ENCODE measurements around the gene MALL. TPM values are rescaled to one million over a fixed set of nuclear protein-coding genes. Genes with fewer than 3 reads are reported as not detected.
"Not testable (repeated sequence)": the region's sequence is repeated elsewhere in the genome, so short reads cannot be mapped to it uniquely, and the experiment has no call there.

Gene MALL
- total and polyA plus RNA-seq, 4 donors, result 6.2 to 32.8 (median 20.8) TPM

- peak overlapping the region; percentile 89 to 95 for H3K27ac ChIP-seq (ENCODE audit: low read depth in 1 of 2, low read length in 2 of 2)
- H3K27me3 ChIP-seq (ENCODE audit: control insufficient read depth in 1 of 2, insufficient read depth in 2 of 2, low read length in 1 of 2), result no peaks in the 10 kb centered on the region
- H3K36me3 ChIP-seq (ENCODE audit: control insufficient read depth in 1 of 2, insufficient read depth in 2 of 2, low read length in 1 of 2), result no peaks in the 10 kb centered on the region
- intact Hi-C loops (cut with DNase I), result no loop called here
- DNase-seq, result peak in 1 of 2 donors; percentile 72
- peaks cover 5 to 18% of the 10 kb centered on the region in 2 donors for H3K4me1 ChIP-seq (ENCODE audit: control insufficient read depth in 1 of 2, insufficient read depth in 2 of 2, low read length in 2 of 2)
- H3K9me3 ChIP-seq (ENCODE audit: control insufficient read depth, low read length), result no peaks in the 10 kb centered on the region
- no peak for ATAC-seq (ENCODE audit: low FRiP score)
- H3K4me3 ChIP-seq (ENCODE audit: low read length in 2 of 2), result no peak overlapping the region
- WGBS, 2 donors, result 57 to 58% methylated on average over 9 of the region's 9 CpGs
Observed at GRCh38 chr2:110101901-110102803, 13.5 kb downstream of the MALL start.

- Histone ChIP-seq H3K27me3 (ENCODE audit: control insufficient read depth in 1 of 2, insufficient read depth in 2 of 2, low read length in 1 of 2) (no peaks in the 10 kb centered on the region), H3K4me1 (ENCODE audit: control insufficient read depth in 1 of 2, insufficient read depth in 2 of 2, low read length in 2 of 2) (peaks cover 5 to 18% of the 10 kb centered on the region in 2 donors), H3K9me3 (ENCODE audit: control insufficient read depth, low read length) (no peaks in the 10 kb centered on the region), H3K4me3 (ENCODE audit: low read length in 2 of 2) (no peak overlapping the region), H3K36me3 (ENCODE audit: control insufficient read depth in 1 of 2, insufficient read depth in 2 of 2, low read length in 1 of 2) (no peaks in the 10 kb centered on the region), H3K27ac (ENCODE audit: low read depth in 1 of 2, low read length in 2 of 2) (peak overlapping the region in 1 of 2 donors; percentile 89)
- DNase-seq, result peak; percentile 98
- intact Hi-C loops (cut with DNase I), result no loop called here
- 0 to 1% methylated on average over 11 of the region's 11 CpGs for WGBS, 2 donors
- ATAC-seq (ENCODE audit: low FRiP score), result peak; percentile 93
Observed at GRCh38 chr2:110101280-110101844, 14.3 kb downstream of the MALL start.

GRCh38 chr2:110100880-110101279, 14.7 kb downstream of the MALL start:
- intact Hi-C loops (cut with DNase I); H3K4me3 ChIP-seq (ENCODE audit: low read length in 2 of 2): not testable (repeated sequence)
- DNase-seq, result peak in 1 of 2 donors; percentile 67

GRCh38 chr2:110100480-110100879, 15.1 kb downstream of the MALL start:
- ATAC-seq (ENCODE audit: low FRiP score), result no peak
- intact Hi-C loops (cut with DNase I), result no loop called here
- Histone ChIP-seq H3K9me3 (ENCODE audit: control insufficient read depth, low read length) (no peaks in the 10 kb centered on the region), H3K27me3 (ENCODE audit: control insufficient read depth in 1 of 2, insufficient read depth in 2 of 2, low read length in 1 of 2) (no peaks in the 10 kb centered on the region), H3K36me3 (ENCODE audit: control insufficient read depth in 1 of 2, insufficient read depth in 2 of 2, low read length in 1 of 2) (no peaks in the 10 kb centered on the region), H3K27ac (ENCODE audit: low read depth in 1 of 2, low read length in 2 of 2) (peak overlapping the region in 1 of 2 donors; percentile 66), H3K4me1 (ENCODE audit: control insufficient read depth in 1 of 2, insufficient read depth in 2 of 2, low read length in 2 of 2) (peaks cover 3 to 18% of the 10 kb centered on the region in 2 donors), H3K4me3 (ENCODE audit: low read length in 2 of 2) (no peak overlapping the region)
- no peak for DNase-seq
- WGBS, 2 donors, result 89 to 92% methylated on average over 6 to 8 of the region's 8 CpGs

More at GRCh38 chr2:110100880-110101279, 14.7 kb downstream of the MALL start:
- ATAC-seq (ENCODE audit: low FRiP score), result peak; percentile 37
- H3K27me3 ChIP-seq (ENCODE audit: control insufficient read depth in 1 of 2, insufficient read depth in 2 of 2, low read length in 1 of 2); H3K9me3 ChIP-seq (ENCODE audit: control insufficient read depth, low read length); H3K36me3 ChIP-seq (ENCODE audit: control insufficient read depth in 1 of 2, insufficient read depth in 2 of 2, low read length in 1 of 2): not testable (repeated sequence)
- H3K27ac ChIP-seq (ENCODE audit: low read depth in 1 of 2, low read length in 2 of 2), result peak overlapping the region in 1 of 2 donors; percentile 66
- 71 to 72% methylated on average over 4 of the region's 4 CpGs for WGBS, 2 donors
- H3K4me1 ChIP-seq (ENCODE audit: control insufficient read depth in 1 of 2, insufficient read depth in 2 of 2, low read length in 2 of 2), result peaks cover 3 to 18% of the 10 kb centered on the region in 2 donors

GRCh38 chr2:110099471-110100225, 16.0 kb downstream of the MALL start:
- intact Hi-C loops (cut with DNase I), result no loop called here
- H3K27ac ChIP-seq (ENCODE audit: low read depth in 1 of 2, low read length in 2 of 2), result peak overlapping the region in 1 of 2 donors; percentile 61
- no peak for ATAC-seq (ENCODE audit: low FRiP score)
- H3K36me3 ChIP-seq (ENCODE audit: control insufficient read depth in 1 of 2, insufficient read depth in 2 of 2, low read length in 1 of 2), result no peaks in the 10 kb centered on the region
- DNase-seq, result no peak
- no peaks in the 10 kb centered on the region for H3K9me3 ChIP-seq (ENCODE audit: control insufficient read depth, low read length)
- no peaks in the 10 kb centered on the region for H3K27me3 ChIP-seq (ENCODE audit: control insufficient read depth in 1 of 2, insufficient read depth in 2 of 2, low read length in 1 of 2)
- H3K4me1 ChIP-seq (ENCODE audit: control insufficient read depth in 1 of 2, insufficient read depth in 2 of 2, low read length in 2 of 2), result peaks cover 3 to 12% of the 10 kb centered on the region in 2 donors
- WGBS, 2 donors, result 82 to 92% methylated on average over 10 of the region's 10 CpGs
- no peak overlapping the region for H3K4me3 ChIP-seq (ENCODE audit: low read length in 2 of 2)

- ATAC-seq (ENCODE audit: low FRiP score) (no peak), DNase-seq (peak in 1 of 2 donors; percentile 71)
- 44 to 52% methylated on average over 6 of the region's 6 CpGs for WGBS, 2 donors
- Histone ChIP-seq H3K36me3 (ENCODE audit: control insufficient read depth in 1 of 2, insufficient read depth in 2 of 2, low read length in 1 of 2) (no peaks in the 10 kb centered on the region), H3K4me1 (ENCODE audit: control insufficient read depth in 1 of 2, insufficient read depth in 2 of 2, low read length in 2 of 2) (peaks cover 3 to 12% of the 10 kb centered on the region in 2 donors), H3K27me3 (ENCODE audit: control insufficient read depth in 1 of 2, insufficient read depth in 2 of 2, low read length in 1 of 2) (no peaks in the 10 kb centered on the region), H3K4me3 (ENCODE audit: low read length in 2 of 2) (no peak overlapping the region), H3K9me3 (ENCODE audit: control insufficient read depth, low read length) (no peaks in the 10 kb centered on the region), H3K27ac (ENCODE audit: low read depth in 1 of 2, low read length in 2 of 2) (no peak overlapping the region)
- intact Hi-C loops (cut with DNase I), result no loop called here
Observed at GRCh38 chr2:110099038-110099425, 16.6 kb downstream of the MALL start.

GRCh38 chr2:110097506-110098220, 18.0 kb downstream of the MALL start:
- WGBS, 2 donors, result 90 to 94% methylated on average over 14 of the region's 14 CpGs
- H3K36me3 ChIP-seq (ENCODE audit: control insufficient read depth in 1 of 2, insufficient read depth in 2 of 2, low read length in 1 of 2), result no peaks in the 10 kb centered on the region
- H3K27ac ChIP-seq (ENCODE audit: low read depth in 1 of 2, low read length in 2 of 2), result no peak overlapping the region
- peaks cover 3 to 12% of the 10 kb centered on the region in 2 donors for H3K4me1 ChIP-seq (ENCODE audit: control insufficient read depth in 1 of 2, insufficient read depth in 2 of 2, low read length in 2 of 2)
- no peaks in the 10 kb centered on the region for H3K9me3 ChIP-seq (ENCODE audit: control insufficient read depth, low read length)
- DNase-seq (no peak), ATAC-seq (ENCODE audit: low FRiP score) (no peak)
- intact Hi-C loops (cut with DNase I), result no loop called here
- H3K4me3 ChIP-seq (ENCODE audit: low read length in 2 of 2), result no peak overlapping the region
- no peaks in the 10 kb centered on the region for H3K27me3 ChIP-seq (ENCODE audit: control insufficient read depth in 1 of 2, insufficient read depth in 2 of 2, low read length in 1 of 2)

- intact Hi-C loops (cut with DNase I), result no loop called here
- Histone ChIP-seq H3K4me1 (ENCODE audit: control insufficient read depth in 1 of 2, insufficient read depth in 2 of 2, low read length in 2 of 2) (peaks cover 0 to 3% of the 10 kb centered on the region in 2 donors), H3K9me3 (ENCODE audit: control insufficient read depth, low read length) (no peaks in the 10 kb centered on the region), H3K27me3 (ENCODE audit: control insufficient read depth in 1 of 2, insufficient read depth in 2 of 2, low read length in 1 of 2) (no peaks in the 10 kb centered on the region), H3K27ac (ENCODE audit: low read depth in 1 of 2, low read length in 2 of 2) (no peak overlapping the region), H3K4me3 (ENCODE audit: low read length in 2 of 2) (no peak overlapping the region), H3K36me3 (ENCODE audit: control insufficient read depth in 1 of 2, insufficient read depth in 2 of 2, low read length in 1 of 2) (no peaks in the 10 kb centered on the region)
- 93 to 95% methylated on average over 8 of the region's 8 CpGs for whole genome bisulfite sequencing, 2 donors
- ATAC-seq (ENCODE audit: low FRiP score) (no peak), DNase-seq (no peak)
Observed at GRCh38 chr2:110095994-110096633, 19.5 kb downstream of the MALL start.

Measured in aorta (tissue), 5 donors.